Measurements from ENCODE around the gene EPB41L5. TPM values are rescaled to one million over a fixed set of nuclear protein-coding genes. Genes with fewer than 3 reads are reported as not detected.

EPB41L5 gene
- total RNA-seq, 1 experiment from 2014 or later: 34.9 TPM

DNA sequence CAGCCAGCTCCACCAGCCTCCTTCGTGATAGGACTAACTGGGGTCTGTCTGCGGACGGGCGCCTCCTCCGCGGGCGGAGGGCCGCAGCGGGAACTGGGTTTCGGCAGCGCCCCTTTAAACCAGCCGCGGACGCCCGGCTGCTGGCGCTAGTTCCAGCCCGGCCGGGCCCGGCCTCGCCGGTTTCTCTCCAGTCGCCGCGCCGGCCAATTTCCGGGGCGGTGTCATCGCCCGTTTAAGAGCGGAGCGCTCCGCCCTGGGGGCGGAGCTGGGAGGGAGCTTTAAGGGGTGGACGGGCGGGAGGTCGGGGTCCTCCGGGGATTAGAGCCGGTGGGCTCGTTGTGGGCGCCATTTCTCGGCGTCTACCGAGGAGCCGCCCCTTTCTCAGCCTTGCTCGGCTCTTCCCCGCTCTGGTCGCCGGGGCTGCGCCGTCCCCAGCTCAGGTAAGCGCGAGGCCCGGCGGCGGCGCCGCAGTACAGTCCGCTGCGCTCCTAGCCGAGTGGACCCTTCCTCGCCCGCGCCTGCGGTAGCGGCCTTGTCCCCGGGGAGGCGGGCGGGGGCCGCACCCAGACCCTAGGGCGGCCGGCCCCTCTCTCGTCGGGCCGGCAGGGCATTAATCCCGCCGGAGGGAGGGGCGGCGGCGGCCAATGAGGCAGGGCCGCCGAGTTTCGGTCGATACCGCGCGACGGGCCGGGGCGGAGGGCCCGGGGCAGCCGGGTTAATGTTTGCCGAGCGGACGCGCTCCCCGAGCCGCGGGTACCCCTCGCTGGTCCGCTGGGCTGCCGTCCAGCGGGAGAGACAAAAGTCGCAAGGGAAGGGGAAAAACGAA is at the start of gene EPB41L5 (continued):
- TF ChIP-seq, protein P1, sequence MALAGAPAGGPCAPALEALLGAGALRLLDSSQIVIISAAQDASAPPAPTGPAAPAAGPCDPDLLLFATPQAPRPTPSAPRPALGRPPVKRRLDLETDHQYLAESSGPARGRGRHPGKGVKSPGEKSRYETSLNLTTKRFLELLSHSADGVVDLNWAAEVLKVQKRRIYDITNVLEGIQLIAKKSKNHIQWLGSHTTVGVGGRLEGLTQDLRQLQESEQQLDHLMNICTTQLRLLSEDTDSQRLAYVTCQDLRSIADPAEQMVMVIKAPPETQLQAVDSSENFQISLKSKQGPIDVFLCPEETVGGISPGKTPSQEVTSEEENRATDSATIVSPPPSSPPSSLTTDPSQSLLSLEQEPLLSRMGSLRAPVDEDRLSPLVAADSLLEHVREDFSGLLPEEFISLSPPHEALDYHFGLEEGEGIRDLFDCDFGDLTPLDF (CRISPR knock-in tag; IDR thresholded peaks at IDR 0.05): no peak
- no peak for TF ChIP-seq CREM (CRISPR knock-in tag; IDR thresholded peaks at IDR 0.05)

DNA sequence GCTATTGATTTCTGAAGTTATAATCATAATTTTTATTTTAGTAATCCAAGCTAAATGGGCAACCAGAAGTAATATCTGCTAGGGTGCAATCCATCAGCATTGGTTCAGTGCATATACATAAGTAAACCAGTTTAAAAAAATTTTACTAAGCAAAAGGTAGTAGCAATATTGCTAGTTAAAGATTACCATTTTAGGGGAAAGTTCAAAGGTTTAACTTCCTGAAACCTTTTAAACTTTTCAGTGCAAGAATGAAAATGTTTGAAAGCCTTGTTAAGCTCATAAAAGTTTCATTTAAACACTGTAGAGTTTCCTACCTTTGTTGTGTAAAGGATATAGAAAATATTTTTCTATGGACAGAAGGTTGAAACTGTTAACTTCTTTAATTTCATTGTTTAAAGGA is 31.0 kb upstream of the EPB41L5 start:
- Mint-ChIP-seq H3K4me3 (no peak overlapping the region), H3K36me3 (peaks cover 5% of the 10 kb centered on the region), H3K9me3 (peaks cover 9% of the 10 kb centered on the region; the same call in 1 of the 2 replicates), H3K4me1 (no peaks in the 10 kb centered on the region), H3K27me3 (ENCODE audit: low read depth) (no peaks in the 10 kb centered on the region), H3K27ac (no peak overlapping the region)
- ChIA-PET POLR2A (no interaction called here), CTCF (no interaction called here)
- ATAC-seq: no peak
- TF ChIP-seq NFE2L1 (CRISPR knock-in tag; IDR thresholded peaks at IDR 0.05) (no peak), ATF1 (CRISPR knock-in tag; IDR thresholded peaks at IDR 0.05) (no peak), ZNF671 (CRISPR knock-in tag; IDR thresholded peaks at IDR 0.05) (no peak), PRRX2 (CRISPR knock-in tag; IDR thresholded peaks at IDR 0.05) (no peak)
- TF ChIP-seq, protein P2, sequence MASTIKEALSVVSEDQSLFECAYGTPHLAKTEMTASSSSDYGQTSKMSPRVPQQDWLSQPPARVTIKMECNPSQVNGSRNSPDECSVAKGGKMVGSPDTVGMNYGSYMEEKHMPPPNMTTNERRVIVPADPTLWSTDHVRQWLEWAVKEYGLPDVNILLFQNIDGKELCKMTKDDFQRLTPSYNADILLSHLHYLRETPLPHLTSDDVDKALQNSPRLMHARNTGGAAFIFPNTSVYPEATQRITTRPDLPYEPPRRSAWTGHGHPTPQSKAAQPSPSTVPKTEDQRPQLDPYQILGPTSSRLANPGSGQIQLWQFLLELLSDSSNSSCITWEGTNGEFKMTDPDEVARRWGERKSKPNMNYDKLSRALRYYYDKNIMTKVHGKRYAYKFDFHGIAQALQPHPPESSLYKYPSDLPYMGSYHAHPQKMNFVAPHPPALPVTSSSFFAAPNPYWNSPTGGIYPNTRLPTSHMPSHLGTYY (CRISPR knock-in tag; IDR thresholded peaks at IDR 0.05): no peak
- no peak for DNase-seq (ENCODE audit: low spot score)

DNA sequence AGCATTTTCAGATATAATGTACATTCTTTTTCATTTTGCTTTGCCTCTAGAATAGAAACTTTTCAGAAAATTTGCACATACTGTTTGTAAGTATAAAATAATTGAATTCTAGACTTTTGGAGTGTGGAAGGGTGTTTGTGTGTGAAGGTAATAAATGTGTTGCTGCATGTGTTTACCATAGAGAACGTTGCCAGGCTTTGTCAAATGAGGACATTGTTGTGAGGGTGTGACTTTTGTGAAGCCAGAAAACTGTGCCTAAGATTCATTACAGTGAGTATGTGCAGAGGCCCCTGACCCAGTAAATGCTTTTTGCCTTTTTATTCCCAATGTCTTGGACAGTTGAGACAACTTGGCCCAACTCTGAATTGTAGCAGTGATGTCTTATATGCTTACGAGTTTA is 30.4 kb upstream of the EPB41L5 start:
- CTCF ChIA-PET: no interaction called here
- POLR2A ChIA-PET: no interaction called here
- H3K36me3 Mint-ChIP-seq: no peaks in the 10 kb centered on the region
- H3K9me3 Mint-ChIP-seq: peaks cover 9% of the 10 kb centered on the region; the same call in 1 of the 2 replicates
- H3K27me3 Mint-ChIP-seq (ENCODE audit: low read depth): no peaks in the 10 kb centered on the region
- H3K4me3 Mint-ChIP-seq: no peak overlapping the region
- H3K4me1 Mint-ChIP-seq: no peaks in the 10 kb centered on the region
- no peak overlapping the region for H3K27ac Mint-ChIP-seq
- ATAC-seq (no peak), DNase-seq (ENCODE audit: low spot score) (no peak)
- TF ChIP-seq, protein P3, sequence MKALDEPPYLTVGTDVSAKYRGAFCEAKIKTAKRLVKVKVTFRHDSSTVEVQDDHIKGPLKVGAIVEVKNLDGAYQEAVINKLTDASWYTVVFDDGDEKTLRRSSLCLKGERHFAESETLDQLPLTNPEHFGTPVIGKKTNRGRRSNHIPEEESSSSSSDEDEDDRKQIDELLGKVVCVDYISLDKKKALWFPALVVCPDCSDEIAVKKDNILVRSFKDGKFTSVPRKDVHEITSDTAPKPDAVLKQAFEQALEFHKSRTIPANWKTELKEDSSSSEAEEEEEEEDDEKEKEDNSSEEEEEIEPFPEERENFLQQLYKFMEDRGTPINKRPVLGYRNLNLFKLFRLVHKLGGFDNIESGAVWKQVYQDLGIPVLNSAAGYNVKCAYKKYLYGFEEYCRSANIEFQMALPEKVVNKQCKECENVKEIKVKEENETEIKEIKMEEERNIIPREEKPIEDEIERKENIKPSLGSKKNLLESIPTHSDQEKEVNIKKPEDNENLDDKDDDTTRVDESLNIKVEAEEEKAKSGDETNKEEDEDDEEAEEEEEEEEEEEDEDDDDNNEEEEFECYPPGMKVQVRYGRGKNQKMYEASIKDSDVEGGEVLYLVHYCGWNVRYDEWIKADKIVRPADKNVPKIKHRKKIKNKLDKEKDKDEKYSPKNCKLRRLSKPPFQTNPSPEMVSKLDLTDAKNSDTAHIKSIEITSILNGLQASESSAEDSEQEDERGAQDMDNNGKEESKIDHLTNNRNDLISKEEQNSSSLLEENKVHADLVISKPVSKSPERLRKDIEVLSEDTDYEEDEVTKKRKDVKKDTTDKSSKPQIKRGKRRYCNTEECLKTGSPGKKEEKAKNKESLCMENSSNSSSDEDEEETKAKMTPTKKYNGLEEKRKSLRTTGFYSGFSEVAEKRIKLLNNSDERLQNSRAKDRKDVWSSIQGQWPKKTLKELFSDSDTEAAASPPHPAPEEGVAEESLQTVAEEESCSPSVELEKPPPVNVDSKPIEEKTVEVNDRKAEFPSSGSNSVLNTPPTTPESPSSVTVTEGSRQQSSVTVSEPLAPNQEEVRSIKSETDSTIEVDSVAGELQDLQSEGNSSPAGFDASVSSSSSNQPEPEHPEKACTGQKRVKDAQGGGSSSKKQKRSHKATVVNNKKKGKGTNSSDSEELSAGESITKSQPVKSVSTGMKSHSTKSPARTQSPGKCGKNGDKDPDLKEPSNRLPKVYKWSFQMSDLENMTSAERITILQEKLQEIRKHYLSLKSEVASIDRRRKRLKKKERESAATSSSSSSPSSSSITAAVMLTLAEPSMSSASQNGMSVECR (CRISPR knock-in tag; IDR thresholded peaks at IDR 0.05; ENCODE audit: borderline replicate concordance): no peak
- TF ChIP-seq KAT7 (CRISPR knock-in tag; IDR thresholded peaks at IDR 0.05; ENCODE audit: borderline replicate concordance) (no peak), ZNF263 (CRISPR knock-in tag; IDR thresholded peaks at IDR 0.05; ENCODE audit: low read depth) (no peak), ETV6 (CRISPR knock-in tag; IDR thresholded peaks at IDR 0.05) (no peak), TEAD4 (CRISPR knock-in tag; IDR thresholded peaks at IDR 0.05) (no peak), GRHL2 (CRISPR knock-in tag; IDR thresholded peaks at IDR 0.05; ENCODE audit: insufficient replicate concordance, severe bottlenecking) (no peak), EMX1 (CRISPR knock-in tag; IDR thresholded peaks at IDR 0.05) (no peak), ZNF416 (CRISPR knock-in tag; IDR thresholded peaks at IDR 0.05) (no peak), NR3C1 (CRISPR knock-in tag; conservative IDR thresholded peaks at IDR 0.05; ENCODE audit: low read depth) (no peak), MYBL2 (CRISPR knock-in tag; IDR thresholded peaks at IDR 0.05) (no peak), FOXK1 (CRISPR knock-in tag; IDR thresholded peaks at IDR 0.05) (no peak)
- TF ChIP-seq, protein P4, sequence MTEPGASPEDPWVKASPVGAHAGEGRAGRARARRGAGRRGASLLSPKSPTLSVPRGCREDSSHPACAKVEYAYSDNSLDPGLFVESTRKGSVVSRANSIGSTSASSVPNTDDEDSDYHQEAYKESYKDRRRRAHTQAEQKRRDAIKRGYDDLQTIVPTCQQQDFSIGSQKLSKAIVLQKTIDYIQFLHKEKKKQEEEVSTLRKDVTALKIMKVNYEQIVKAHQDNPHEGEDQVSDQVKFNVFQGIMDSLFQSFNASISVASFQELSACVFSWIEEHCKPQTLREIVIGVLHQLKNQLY (CRISPR knock-in tag; IDR thresholded peaks at IDR 0.05): no peak
- TF ChIP-seq, protein P5, sequence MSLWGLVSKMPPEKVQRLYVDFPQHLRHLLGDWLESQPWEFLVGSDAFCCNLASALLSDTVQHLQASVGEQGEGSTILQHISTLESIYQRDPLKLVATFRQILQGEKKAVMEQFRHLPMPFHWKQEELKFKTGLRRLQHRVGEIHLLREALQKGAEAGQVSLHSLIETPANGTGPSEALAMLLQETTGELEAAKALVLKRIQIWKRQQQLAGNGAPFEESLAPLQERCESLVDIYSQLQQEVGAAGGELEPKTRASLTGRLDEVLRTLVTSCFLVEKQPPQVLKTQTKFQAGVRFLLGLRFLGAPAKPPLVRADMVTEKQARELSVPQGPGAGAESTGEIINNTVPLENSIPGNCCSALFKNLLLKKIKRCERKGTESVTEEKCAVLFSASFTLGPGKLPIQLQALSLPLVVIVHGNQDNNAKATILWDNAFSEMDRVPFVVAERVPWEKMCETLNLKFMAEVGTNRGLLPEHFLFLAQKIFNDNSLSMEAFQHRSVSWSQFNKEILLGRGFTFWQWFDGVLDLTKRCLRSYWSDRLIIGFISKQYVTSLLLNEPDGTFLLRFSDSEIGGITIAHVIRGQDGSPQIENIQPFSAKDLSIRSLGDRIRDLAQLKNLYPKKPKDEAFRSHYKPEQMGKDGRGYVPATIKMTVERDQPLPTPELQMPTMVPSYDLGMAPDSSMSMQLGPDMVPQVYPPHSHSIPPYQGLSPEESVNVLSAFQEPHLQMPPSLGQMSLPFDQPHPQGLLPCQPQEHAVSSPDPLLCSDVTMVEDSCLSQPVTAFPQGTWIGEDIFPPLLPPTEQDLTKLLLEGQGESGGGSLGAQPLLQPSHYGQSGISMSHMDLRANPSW (CRISPR knock-in tag; conservative IDR thresholded peaks at IDR 0.05; ENCODE audit: low read depth): no peak
